HG03066 (cell line): ENCODE measurements around the gene CCDC117.
A peak's percentile ranks its signal among the peaks of the same experiment; 100 is the strongest.
"Not testable (repeated sequence)": the region's sequence is repeated elsewhere in the genome, so short reads cannot be mapped to it uniquely, and the experiment has no call there.

Source experiments
- ATAC-seq: cut with Tn5 transposase; IDR thresholded peaks from one replicate; pipeline ENCODE4 v1.9.1; 2021; ENCODE audit warnings: low read depth; ENCODE audit not compliant: unreplicated experiment

CCDC117 gene, protein sequence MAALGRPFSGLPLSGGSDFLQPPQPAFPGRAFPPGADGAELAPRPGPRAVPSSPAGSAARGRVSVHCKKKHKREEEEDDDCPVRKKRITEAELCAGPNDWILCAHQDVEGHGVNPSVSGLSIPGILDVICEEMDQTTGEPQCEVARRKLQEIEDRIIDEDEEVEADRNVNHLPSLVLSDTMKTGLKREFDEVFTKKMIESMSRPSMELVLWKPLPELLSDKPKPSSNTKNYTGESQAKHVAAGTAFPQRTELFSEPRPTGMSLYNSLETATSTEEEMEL

DNA sequence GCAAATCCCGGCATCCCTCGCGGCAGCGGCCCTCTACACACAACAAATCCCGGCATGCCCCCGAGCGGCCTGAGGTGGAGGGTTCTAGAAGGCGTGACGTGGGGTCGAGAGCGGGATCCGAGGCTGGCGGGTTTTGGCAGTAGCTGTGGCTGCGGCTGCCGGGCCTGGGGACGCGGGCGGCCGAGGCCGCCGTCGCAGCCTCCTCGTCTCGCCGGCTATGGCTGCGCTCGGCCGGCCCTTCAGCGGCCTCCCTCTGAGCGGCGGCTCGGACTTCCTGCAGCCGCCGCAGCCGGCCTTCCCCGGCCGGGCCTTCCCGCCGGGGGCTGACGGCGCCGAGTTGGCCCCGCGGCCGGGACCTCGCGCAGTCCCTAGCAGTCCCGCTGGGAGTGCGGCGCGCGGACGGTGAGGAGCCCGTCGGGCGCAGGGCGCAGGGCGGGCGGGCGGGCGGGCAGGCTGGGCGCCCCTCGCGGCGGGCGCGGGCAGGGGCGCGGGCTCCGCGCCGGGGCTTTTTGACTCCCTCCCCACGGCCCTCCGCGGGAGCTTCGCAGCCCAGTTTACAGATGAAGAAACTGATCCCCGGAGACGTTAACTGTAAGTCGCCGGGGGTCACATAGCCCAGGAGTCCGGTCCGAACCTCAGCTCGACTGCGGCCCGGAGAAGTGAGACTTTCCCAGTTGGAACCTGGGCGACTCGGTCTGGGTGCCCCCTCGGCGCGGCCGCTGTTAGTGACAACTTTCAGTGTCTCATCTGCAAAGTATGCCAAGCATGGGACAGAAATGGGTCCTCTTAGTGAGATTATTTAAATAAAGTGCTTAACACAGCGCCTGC lies at the start of gene CCDC117:
TSS of gene CCDC117 (plus strand) at position 63 of the 828 bp plus-strand sequence. CDS start at position 218, 155 bp downstream.
- ATAC-seq, result peak; percentile 86

DNA sequence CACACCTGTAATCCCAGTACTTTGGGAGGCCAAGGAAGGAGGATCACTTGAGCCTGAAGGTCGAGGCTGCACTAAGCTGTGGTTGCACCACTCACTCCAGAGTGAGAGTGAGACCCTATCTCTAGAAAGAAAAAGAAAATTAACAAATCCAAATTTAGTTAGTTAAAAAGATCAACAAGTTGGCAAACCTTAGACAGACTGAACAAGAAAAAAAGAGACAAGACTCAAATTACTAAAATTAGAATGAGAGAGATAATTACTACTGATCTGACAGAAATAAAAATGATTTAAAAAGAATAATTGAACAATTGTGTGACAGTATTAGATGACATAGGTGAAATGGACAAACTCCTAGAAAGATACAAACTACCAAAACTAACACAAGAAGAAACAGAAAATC lies 44.5 kb upstream of the CCDC117 start:
- no peak for ATAC-seq

DNA sequence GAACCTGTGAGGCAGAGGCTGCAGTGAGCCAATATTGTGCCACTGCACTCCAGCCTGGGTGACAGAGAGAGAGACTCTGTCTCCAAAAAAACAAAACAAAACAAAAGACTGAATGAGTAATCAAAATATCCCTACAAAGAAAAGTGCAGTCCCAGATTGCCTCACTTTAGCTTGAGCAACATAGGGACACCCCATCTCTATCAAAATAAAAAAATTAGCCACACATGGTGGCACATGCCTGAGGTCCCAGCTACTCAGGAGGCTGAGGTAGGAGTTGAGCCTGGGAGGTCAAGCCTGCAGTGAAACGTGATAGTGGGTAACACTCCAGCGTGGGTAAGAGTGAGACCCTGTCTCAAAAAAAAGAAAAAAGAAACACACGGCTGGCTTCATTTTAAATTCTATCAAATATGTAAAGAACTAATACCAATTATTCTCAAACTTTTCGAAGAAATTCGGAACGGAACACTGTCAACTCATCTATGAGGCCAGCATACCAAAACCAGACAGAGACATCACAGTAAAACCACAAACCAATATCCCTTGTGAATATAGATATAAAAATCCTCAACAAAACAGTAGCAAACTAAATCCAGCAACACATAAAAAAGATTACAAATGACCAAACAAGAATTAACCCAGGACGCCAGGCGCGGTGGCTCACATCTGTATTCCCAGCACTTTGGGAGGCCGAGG lies 43.7 kb upstream of the CCDC117 start:
- ATAC-seq, result no peak

GRCh38 chr22:28730179-28730578 lies 42.3 kb upstream of the CCDC117 start:
- no peak for ATAC-seq

DNA sequence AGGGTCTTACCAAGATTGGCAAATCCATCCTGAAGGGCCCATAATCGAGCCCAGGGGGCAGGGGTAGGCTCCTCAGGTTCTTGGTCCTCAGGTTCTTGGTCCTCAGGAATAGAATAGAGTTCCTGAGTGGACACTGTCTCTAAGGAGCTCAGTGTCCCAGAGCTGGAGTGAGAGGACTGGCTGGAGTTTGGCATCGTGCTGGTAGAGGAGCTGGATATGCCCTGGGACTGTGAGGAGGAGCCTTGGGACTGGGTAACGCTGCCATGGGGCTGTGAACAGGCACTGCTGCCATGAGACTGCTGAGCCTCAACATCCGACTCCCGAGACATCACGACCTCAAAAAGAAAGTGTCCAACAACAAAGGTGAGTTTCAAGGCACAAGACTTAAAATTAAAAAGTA lies 38.1 kb upstream of the CCDC117 start:
- ATAC-seq, result no peak

DNA sequence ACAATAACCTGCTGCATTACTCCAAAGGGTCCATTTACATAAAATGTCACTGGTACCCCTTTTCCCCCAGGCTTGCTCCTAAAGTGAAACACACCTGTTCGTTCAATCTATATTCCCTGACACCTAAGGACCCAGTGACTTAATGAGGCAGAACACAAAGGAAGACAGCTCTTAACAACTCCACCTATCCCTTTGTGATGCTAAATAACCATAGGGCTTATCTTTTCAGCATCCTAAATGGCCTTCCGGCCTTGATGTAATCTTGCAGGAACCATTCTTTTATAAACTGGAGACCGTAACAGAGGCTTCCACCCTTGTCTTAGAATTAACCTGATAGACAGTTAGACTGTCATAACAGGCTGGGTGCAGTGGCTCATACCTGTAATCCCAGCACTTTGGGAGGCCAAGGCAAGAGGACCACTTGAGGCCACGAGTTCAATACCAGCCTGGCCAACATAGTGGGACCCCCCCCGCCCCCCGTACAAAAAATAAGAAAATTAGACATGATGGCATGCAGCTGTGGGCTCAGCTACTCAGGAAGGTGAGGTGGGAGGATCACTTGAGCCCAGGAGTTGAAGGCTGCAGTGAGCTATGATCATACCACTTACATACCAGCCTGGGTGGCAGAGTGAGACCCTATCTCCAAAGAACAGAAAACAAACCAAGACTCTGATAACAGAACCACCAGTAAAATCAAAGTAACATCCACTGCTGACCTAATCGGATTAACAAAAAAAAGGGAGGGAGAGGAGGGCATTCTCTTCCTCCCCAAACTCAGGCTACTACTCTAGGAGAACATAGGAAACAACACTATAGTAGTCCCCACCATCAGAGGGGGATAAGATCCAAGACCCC lies 36.0 kb upstream of the CCDC117 start:
- ATAC-seq, result no peak

DNA sequence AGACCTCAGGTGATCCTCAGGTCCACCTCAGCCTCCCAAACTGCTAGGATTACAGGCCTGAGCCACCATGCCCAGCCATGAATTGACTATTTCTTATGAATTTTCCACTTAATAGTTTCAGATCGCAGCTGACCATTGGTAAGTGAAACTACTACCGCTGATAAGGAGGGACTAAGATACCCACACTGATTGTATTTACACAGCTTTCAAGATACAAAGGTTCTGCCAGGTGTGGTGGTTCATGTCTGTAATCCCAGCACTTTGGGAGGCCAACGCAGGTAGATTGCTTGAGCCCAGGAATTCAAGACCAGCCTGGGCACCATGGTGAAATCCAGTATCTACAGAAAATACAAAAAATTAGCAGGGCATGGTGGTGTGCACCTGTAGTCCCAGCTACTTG lies 34.8 kb upstream of the CCDC117 start:
- no peak for ATAC-seq

GRCh38 chr22:28738876-28739275 lies 33.6 kb upstream of the CCDC117 start:
- ATAC-seq, result not testable (repeated sequence)

GRCh38 chr22:28741200-28741784 lies 31.2 kb upstream of the CCDC117 start:
- ATAC-seq, result no peak

DNA sequence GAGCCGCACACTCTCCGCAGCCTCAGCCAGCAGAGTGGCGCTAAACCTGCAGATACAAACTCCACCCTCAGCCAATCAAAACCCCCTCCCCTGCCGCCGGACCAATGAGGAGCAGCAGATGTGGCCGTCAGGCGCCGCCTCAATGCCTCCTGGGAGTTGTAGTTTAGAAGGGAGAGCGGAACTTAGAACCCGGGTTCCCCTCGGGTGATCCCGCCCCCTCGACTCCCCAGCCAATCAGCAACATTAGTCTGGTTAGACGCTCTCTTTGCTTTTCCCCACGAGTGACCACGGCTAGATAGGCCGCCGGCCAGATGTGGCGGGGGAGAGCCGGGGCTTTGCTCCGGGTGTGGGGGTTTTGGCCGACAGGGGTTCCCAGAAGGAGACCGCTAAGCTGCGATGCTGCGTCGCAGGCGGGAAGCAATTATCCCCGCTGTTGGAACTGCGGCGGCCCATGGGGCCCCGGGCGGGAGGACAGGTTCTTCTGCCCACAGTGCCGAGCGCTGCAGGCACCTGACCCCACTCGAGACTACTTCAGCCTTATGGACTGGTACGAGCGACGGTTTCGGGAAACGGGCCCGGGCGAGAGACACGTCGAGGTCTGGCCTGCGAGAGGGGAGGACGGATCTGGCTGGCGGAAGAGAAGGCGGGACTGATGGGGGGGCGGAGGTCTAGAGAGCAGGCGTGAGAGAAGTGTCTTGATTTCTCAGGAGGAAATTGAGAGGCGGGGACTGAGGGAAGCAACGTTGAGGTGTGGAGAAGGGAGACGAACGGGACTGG lies 30.5 kb upstream of the CCDC117 start, which contains the start of the genes CHEK2 and HSCB:
TSS of gene CHEK2 (minus strand) at position 36 of the 777 bp plus-strand sequence. CDS start 7,099 bp downstream, outside the sequence.
TSS of gene HSCB (plus strand) at position 255 of the 777 bp plus-strand sequence. CDS start at position 312, 57 bp downstream.
- ATAC-seq, result peak; percentile 90

DNA sequence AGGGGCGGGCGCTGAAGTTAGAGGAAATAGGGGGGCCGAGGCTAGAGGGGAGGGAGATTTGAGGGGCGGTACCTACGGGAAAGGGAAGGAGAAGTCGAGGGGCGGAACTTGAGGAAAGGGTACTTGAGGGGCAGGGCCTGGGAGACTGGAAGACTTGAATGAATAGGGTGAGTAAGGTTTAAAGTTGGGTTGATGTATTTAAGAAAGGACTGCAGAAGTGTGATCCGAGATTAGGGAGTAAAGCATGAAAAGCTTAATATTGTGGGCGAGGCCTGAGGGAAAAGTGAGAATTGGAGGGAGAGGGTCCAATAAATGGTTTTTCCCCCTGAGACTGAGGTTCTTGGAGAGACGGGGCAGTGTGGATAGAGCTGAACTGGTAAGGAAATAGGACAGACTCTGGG lies 29.9 kb upstream of the CCDC117 start:
- ATAC-seq, result no peak

- no peak for ATAC-seq
Measured at GRCh38 chr22:28743852-28744251, 28.6 kb upstream of the CCDC117 start.

GRCh38 chr22:28750471-28750881 lies 22.0 kb upstream of the CCDC117 start:
- no peak for ATAC-seq

- not testable (repeated sequence) for ATAC-seq
Measured at GRCh38 chr22:28754512-28754911, 18.0 kb upstream of the CCDC117 start.

- no peak for ATAC-seq
Measured at GRCh38 chr22:28759861-28760560, 12.5 kb upstream of the CCDC117 start.

- no peak for ATAC-seq
Measured at GRCh38 chr22:28761449-28761755, 11.1 kb upstream of the CCDC117 start.

DNA sequence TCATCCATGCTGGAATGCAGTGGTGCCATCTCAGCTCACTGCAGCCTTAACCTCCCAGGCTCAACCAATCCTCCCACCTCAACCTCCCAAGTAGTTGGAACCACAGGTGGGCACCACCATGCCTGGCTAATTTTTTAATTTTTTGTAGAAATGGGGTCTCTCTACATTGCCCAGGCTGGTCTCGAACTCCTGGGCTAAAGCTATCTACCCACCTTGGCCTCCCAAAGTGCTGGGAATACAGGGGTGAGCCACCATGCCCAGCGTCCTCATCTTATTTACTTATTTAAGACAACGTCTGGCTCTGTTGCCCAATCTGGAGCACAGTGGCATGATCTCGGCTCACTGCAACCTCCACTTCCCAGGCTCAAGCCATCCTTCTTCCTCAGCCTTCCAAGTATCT lies 10.5 kb upstream of the CCDC117 start:
- ATAC-seq, result not testable (repeated sequence)

DNA sequence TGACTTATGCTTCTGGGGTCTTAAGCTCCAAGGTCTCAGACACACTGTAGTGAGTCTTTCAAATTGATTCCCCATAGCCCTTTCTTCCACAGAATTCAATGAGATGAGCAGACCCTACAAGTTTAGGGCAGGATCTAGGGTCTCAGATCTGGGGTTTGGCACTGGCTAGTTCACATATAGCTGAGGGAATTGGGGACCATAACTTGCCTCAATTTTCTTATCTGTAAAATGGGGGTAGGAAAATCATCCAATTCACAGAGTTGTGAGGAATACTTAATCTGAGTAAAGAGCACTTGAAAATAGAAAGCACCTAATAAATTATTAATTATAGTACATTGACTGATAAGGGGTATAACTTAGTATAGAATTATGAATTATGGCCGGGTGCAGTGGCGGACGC lies 5.9 kb upstream of the CCDC117 start:
- ATAC-seq, result no peak
